H1 (cell line): ENCODE results near the gene MEIS3. TPM values are rescaled to one million over a fixed set of nuclear protein-coding genes. Genes with fewer than 3 reads are reported as not detected.

Experiments
- BRCA1 ChIP-seq: IDR thresholded peaks from 2 replicates; pipeline ENCODE4 v1.6.1; 2012; ENCODE audit warnings: low read depth, low read length, improper control_type of control experiment
- FOSL1 ChIP-seq: IDR thresholded peaks from 2 replicates; pipeline ENCODE4 v1.6.1; 2011; ENCODE audit warnings: mild to moderate bottlenecking, low read depth, low read length, moderate library complexity; ENCODE audit not compliant: insufficient read depth
- RAD21 ChIP-seq, 2 experiments: IDR thresholded peaks in 1 of 2; conservative IDR thresholded peaks in 1 of 2; 2 replicates each; pipeline ENCODE4 v1.6.1; 2011; ENCODE audit warnings: low read depth in 2 of 2, low read length in 2 of 2, improper control_type of control experiment in 1 of 2, inconsistent platforms in 1 of 2, mild to moderate bottlenecking in 1 of 2, moderate library complexity in 1 of 2
- polyA plus RNA-seq, 7 experiments: library from polyadenylated mRNA; depleted of rRNA in 3 of 7; stranded (reverse) in 5 of 7; unstranded in 2 of 7; fragments of >200 nt in 5 of 7; fragments of 200-250 nt in 2 of 7; gene quantifications; 1 replicate in 5 of 7; 2 replicates in 1 of 7; 4 replicates in 1 of 7; pipeline versions ENCODE4 v1.2.1 to v1.2.3, GENCODE V29; 2011 to 2013; ENCODE audit warnings: missing spikeins in 2 of 7, mixed read lengths in 2 of 7
- total RNA-seq: library from RNA; stranded (reverse); fragmentation: NEBNext Ultra II Directional; extraction: Animal tissue kit (Norgen Biotek cat#: 25700); gene quantifications from 2 replicates; pipeline ENCODE4 v1.2.1, GENCODE V29; 2021

MEIS3 gene
- total and polyA plus RNA-seq, 2 of the 8 experiments (the other 6 are each of a cell fraction or from before 2014, with no cell fraction given), result 24.5 to 28.2 TPM

GRCh38 chr19:47414469-47414868, 4.9 kb downstream of the MEIS3 start (continued):
- TF ChIP-seq RAD21 (IDR thresholded peaks at IDR 0.05 in 1 of 2, conservative IDR thresholded peaks at IDR 0.05 in 1 of 2; ENCODE audit: low read depth in 2 of 2, low read length in 2 of 2) (peak; percentile 78 to 85), FOSL1 (no peak), BRCA1 (no peak)
